ENCODE measurements around the gene AK5. TPM values are rescaled to one million over a fixed set of nuclear protein-coding genes. Genes with fewer than 3 reads are reported as not detected.

AK5 gene
- total RNA-seq, 2 donors from 2014 or later: 3.1 to 20.8 TPM

GRCh38 chr1:77238462-77238861 lies 43.4 kb upstream of the AK5 start:
- H3K27ac ChIP-seq: no peak overlapping the region
- H3K36me3 ChIP-seq: no peaks in the 10 kb centered on the region
- H3K4me1 ChIP-seq (replicated peaks): no peaks in the 10 kb centered on the region
- TF ChIP-seq POLR2A (IDR thresholded peaks at IDR 0.05) (no peak), POLR2AphosphoS5 (IDR thresholded peaks at IDR 0.05) (no peak)
- H3K4me3 ChIP-seq: no peak overlapping the region
- DNase-seq (ENCODE audit: low spot score): no peak
- WGBS: 83% methylated on average over 1 of the region's 1 CpG
- intact Hi-C loops (cut with DNase I): no loop called here
- H3K9me3 ChIP-seq: no peaks in the 10 kb centered on the region
- peaks cover 2% of the 10 kb centered on the region for H3K27me3 ChIP-seq (replicated peaks; ENCODE audit: insufficient read depth)

- no peak for TF ChIP-seq POLR2AphosphoS5 (IDR thresholded peaks at IDR 0.05)
- no peak for TF ChIP-seq CTCF (IDR thresholded peaks at IDR 0.05)
- TF ChIP-seq POLR2A (IDR thresholded peaks at IDR 0.05): no peak
- 66% methylated on average over 3 of the region's 3 CpGs for whole genome bisulfite sequencing
- DNase-seq (ENCODE audit: low spot score): no peak
- Histone ChIP-seq H3K4me3 (no peak overlapping the region), H3K9me3 (no peaks in the 10 kb centered on the region), H3K27me3 (replicated peaks; ENCODE audit: insufficient read depth) (peaks cover 2% of the 10 kb centered on the region), H3K4me1 (replicated peaks) (no peaks in the 10 kb centered on the region), H3K36me3 (no peaks in the 10 kb centered on the region), H3K27ac (no peak overlapping the region)
- intact Hi-C loops (cut with DNase I): no loop called here
Observed at GRCh38 chr1:77239311-77239710, 42.5 kb upstream of the AK5 start.

GRCh38 chr1:77245830-77246229 lies 36.0 kb upstream of the AK5 start:
- no peak for TF ChIP-seq POLR2A (IDR thresholded peaks at IDR 0.05)
- no peak for TF ChIP-seq POLR2AphosphoS5 (IDR thresholded peaks at IDR 0.05)
- no peak for TF ChIP-seq CTCF (IDR thresholded peaks at IDR 0.05)
- H3K36me3 ChIP-seq: no peaks in the 10 kb centered on the region
- H3K27ac ChIP-seq: no peak overlapping the region
- no peaks in the 10 kb centered on the region for H3K4me1 ChIP-seq (replicated peaks)
- 62% methylated on average over 2 of the region's 2 CpGs for WGBS
- DNase-seq (ENCODE audit: low spot score): no peak
- H3K4me3 ChIP-seq: no peak overlapping the region
- no peaks in the 10 kb centered on the region for H3K9me3 ChIP-seq
- intact Hi-C loops (cut with DNase I): no loop called here
- H3K27me3 ChIP-seq (replicated peaks; ENCODE audit: insufficient read depth): peaks cover 2% of the 10 kb centered on the region

GRCh38 chr1:77250126-77250525 lies 31.7 kb upstream of the AK5 start:
- Histone ChIP-seq H3K27ac (no peak overlapping the region), H3K4me1 (replicated peaks) (no peaks in the 10 kb centered on the region), H3K4me3 (no peak overlapping the region), H3K27me3 (replicated peaks; ENCODE audit: insufficient read depth) (no peaks in the 10 kb centered on the region), H3K36me3 (no peaks in the 10 kb centered on the region), H3K9me3 (no peaks in the 10 kb centered on the region)
- 92% methylated on average over 1 of the region's 1 CpG for WGBS
- no peak for DNase-seq (ENCODE audit: low spot score)
- intact Hi-C loops (cut with DNase I): no loop called here
- TF ChIP-seq CTCF (IDR thresholded peaks at IDR 0.05) (no peak), POLR2AphosphoS5 (IDR thresholded peaks at IDR 0.05) (no peak), POLR2A (IDR thresholded peaks at IDR 0.05) (no peak)

DNA sequence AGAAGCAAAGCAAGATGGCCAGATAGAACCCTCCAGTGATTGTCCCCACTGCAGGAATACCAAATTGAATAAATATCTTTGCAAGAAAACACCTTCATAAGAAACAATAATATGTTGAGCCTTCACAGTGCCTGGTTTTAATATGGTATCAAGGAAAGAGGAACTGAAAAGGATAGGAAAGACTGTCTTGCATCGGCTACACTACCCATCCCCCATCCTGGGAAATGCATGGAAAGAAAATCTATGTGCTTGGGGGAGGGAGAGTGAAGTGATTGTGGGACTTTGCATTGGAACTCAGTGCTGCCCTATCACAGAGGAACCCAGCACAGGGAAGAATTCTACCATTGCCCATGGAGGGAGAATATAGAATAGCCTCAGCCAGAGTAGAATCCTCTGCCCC lies 28.6 kb upstream of the AK5 start:
- H3K27ac ChIP-seq: no peak overlapping the region
- DNase-seq (ENCODE audit: low spot score): no peak
- no peak for TF ChIP-seq POLR2AphosphoS5 (IDR thresholded peaks at IDR 0.05)
- no peak for TF ChIP-seq POLR2A (IDR thresholded peaks at IDR 0.05)
- TF ChIP-seq CTCF (IDR thresholded peaks at IDR 0.05): no peak
- H3K36me3 ChIP-seq: no peaks in the 10 kb centered on the region
- 75% methylated on average over 1 of the region's 1 CpG for WGBS
- no peaks in the 10 kb centered on the region for H3K4me1 ChIP-seq (replicated peaks)
- no peak overlapping the region for H3K4me3 ChIP-seq
- H3K27me3 ChIP-seq (replicated peaks; ENCODE audit: insufficient read depth): no peaks in the 10 kb centered on the region
- H3K9me3 ChIP-seq: no peaks in the 10 kb centered on the region
- intact Hi-C loops (cut with DNase I): no loop called here

Data from prostate gland (tissue), 2 donors.